CD4-positive, alpha-beta T cell treated with Interleukin-6 at 100 ng/mL for 8 hours (primary cell): ENCODE measurements around the gene LINGO1.

Source experiments
- DNase-seq: peaks from one replicate; pipeline ENCODE4 v3.0.0-alpha.2; 2020; ENCODE audit warnings: mixed read lengths, low spot score

LINGO1 gene

DNA sequence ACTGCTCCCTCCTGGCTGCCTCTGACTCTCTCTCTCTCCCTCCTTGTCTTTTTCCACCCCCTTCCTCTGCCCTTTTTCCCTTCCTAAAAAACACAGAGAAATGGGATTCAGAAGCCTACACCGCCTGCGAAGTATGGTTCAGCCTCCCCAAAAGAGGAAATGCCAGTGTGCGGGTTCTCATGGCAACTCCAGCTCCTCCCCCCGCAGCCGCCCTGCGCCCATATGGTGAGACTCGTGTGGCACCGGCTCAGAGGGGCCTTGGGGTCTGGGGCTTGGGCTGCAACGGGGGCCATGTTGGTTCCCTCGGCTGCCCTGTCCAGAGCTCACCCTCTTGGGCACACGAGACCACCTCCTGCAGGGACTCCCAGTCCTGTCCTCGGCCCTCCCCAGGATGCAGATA, 23.6 kb upstream of the LINGO1 start:
- no peak for DNase-seq

- no peak for DNase-seq
Observed at GRCh38 chr15:77654975-77655374, 22.3 kb upstream of the LINGO1 start.

- DNase-seq, result no peak
Observed at GRCh38 chr15:77653832-77654480, 21.2 kb upstream of the LINGO1 start.

GRCh38 chr15:77650265-77650664, 17.6 kb upstream of the LINGO1 start:
- DNase-seq, result no peak

DNA sequence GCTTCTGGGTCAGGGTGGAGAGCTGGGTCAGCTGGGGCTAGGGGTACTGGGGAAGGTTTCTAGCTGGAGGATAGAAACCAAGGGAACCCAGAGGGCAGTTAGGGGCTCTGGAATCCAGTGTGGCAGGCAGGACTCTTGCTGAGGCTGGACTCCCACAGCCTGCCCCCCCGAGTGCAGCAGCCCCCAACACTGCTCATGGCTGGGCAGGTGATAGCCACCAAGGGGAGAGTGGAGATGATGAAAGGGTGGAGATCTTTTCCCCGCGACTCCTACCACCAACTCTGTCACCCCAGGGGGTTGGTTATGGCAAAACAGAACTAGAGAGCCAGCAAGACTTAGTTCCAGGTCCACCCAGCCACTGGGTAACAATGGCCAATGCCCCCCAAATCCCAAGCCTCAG, 16.9 kb upstream of the LINGO1 start:
- DNase-seq, result no peak

GRCh38 chr15:77649017-77649416, 16.3 kb upstream of the LINGO1 start:
- no peak for DNase-seq

DNA sequence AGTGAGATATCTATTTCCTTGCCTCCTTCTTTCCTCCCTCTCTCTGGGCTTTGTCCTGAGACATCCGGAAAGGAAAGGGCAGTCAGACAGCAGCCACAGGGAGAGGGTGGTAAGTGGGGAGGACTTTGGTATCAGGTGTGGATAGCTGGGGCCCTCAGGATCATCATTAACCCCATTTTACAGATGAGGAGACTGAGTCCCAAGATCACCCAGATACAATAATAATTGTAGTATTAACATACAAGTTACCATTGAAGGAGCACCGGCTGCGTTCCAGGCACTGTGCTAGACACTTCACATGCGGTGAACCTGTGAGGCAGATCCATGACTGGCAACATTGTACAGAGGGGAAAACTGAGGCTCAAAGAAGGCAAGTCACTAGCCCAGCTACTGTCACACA, 15.2 kb upstream of the LINGO1 start:
- DNase-seq, result no peak

DNA sequence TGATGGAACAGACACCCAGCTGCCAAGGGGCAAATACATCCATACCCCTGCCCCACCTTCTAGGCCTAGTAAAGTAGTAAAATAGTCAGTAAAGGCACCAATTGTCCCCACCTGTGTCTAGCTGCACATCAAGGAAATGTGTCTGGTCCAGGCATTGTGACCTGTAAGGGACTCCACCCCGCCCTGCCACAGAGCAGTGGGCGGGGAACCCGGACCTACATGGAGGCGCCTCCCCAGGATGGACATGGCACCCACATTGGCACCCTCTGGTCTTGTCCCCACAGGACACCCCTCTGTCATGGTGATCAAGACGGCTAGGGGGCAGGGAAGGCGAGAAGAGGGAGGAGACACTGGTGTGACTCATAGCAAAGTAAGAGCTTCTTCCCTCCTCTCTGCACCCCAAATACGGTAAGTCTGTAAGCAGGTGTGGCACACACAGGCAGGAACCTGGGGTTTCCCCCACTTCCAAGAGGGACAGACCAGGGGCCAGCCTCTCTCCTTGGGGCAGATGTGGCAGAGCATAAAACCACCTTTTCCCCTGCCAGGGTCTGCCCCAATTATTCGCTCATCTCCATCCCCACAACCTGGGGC, 13.5 kb upstream of the LINGO1 start:
- DNase-seq, result no peak

GRCh38 chr15:77645602-77646001, 12.9 kb upstream of the LINGO1 start:
- DNase-seq, result no peak

GRCh38 chr15:77644543-77645247, 12.0 kb upstream of the LINGO1 start:
- no peak for DNase-seq

DNA sequence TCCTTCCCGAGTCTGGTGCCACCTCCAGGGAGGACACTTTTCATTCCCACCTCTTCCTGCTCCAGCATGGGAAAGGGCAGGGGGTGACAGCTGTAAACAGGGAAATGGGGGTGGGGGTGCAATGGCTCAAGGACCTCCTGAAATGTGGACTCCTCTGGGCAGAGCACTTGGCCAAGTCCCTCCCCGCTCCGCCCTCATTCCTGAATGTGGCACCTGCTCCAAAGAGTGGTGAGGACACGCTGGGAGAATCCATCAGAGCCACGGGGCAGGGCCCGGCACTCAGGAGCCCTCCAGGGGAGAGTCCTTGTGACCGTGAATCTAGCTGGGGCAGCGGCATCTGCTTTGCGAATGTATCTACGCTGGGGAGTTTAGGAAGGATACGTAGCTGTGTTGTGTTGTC, 11.1 kb upstream of the LINGO1 start:
- no peak for DNase-seq

DNA sequence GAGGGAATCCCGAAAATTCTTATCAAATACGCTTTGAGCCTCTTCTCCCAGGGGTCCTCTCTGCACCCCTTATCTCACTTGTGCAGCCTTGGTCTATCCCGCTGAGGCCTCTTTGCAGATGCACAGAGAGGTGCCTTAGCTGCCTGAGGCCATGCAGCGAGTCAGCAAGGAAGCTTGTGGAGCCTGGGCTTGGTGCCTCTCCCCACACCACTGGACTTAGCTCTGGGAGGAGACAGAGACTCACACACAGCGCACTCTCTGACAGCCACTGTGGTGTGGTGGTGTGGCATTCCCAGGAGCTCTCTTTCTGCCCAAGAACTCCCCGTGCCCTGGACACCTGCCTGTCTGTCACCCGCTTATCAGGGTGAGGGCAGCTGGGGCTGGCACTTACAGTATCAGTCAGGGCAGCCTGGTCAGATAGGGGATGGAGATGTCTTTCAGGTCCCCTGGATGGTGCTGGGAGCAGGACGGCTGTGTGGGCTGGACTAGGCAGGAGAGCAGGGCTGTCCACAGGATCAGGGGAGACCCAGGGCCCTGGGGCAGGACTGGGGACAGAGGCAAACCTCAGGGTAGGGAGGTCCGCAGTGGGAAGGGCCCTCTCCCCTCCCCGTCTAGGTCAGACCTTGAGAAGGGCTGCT, 10.2 kb upstream of the LINGO1 start:
- no peak for DNase-seq

- no peak for DNase-seq
Observed at GRCh38 chr15:77641999-77642398, 9.3 kb upstream of the LINGO1 start.

DNA sequence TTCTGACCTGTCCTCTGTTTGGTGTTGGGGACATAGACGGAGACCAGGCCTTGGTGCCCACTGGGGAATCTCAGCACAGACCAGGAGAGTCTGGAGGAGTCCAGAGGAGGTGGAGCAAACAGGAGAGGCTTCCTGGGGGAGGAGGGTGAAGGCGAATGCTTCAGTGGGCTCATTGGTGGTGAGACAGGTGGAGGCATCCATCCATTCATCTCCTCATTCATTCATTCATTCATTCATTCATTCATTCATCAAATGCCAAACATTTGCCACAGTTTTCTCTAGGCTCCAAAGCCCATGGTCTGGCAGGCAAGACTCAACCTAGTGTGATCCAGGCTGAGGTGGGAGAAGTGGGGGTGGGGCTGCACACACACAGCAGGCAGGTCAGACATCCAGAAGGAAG, 7.9 kb upstream of the LINGO1 start:
- no peak for DNase-seq

DNA sequence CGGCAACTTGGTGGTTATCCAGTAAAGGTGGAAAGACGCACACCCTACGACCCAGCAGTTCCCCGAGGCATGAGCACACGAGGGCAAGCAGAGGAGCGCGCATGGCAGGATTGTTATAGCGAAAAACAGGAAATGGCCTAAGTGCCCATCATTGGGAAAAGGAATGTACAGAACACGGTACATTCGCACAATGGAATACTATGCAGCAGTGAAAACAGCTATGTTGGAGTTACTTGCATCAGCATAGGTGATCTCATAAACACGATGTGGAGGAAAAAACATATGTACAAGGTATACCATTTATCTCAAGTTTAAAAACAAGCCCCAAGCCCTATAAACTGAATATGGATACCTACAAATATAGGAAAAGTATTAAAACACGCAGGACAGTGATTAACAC, 6.7 kb upstream of the LINGO1 start:
- DNase-seq, result no peak

DNA sequence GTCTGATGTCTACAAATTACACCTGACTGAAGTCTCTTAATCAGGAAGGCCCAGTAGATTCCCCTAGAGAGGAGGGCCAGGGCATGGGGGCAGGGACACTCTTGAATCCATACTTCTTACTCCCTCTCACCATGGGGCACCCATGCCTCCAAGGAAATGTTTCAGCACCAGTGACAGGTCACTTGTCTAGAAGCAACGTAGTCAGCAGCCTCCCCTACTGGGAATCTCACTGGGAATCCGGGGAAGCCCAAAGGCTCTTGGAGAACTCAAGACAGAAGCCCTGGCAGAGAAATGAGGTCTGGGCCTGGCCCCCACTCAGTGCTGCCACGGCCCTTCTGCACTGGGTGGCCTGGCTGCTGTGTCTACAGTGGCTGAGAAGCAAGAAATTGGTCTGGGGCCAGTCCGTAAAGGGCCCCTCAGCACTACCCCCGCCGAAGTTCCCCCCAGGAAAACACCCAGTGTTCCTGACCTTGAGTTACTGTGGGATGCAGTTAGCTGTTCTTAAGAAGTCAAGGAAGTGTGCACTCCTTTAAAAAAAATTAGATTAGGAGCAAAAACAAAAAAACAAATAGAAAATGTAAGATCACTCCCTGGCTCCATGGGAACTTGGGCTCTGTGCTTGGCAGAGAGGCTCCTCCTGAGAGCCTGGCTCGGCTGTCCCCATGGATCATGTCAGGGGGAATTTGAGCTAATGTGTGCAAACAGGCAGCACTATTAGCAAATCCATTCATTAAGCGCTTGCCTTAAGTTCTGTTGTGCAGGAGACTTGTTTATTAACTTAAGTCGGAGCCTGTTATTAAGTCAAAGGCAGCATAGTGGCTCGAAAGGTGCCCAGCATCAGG, 5.4 kb upstream of the LINGO1 start:
- no peak for DNase-seq

DNA sequence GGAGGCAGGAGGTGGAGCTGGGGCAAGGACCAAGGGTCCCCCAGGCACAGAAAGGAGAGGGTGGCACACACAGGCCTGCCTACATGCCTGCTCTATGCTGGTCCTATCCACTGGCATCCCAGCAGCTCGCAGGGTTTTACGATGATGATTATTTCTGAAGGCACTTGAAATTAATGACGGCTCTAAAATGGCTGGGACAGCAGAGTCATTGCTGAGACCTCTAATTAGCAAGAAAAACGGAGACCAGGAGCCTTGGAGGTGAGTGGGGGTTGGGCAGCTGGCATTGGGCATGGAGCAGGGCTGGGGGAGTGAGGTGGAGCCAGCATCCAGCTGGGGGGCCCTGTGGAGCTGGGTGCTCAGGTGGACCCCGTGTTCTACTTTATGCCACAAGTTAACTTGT, 3.5 kb upstream of the LINGO1 start:
- DNase-seq, result no peak

- peak; percentile 12 for DNase-seq
Observed at GRCh38 chr15:77634266-77634962, 1.7 kb upstream of the LINGO1 start.

GRCh38 chr15:77633913-77634265, 1.2 kb upstream of the LINGO1 start:
- no peak for DNase-seq

DNA sequence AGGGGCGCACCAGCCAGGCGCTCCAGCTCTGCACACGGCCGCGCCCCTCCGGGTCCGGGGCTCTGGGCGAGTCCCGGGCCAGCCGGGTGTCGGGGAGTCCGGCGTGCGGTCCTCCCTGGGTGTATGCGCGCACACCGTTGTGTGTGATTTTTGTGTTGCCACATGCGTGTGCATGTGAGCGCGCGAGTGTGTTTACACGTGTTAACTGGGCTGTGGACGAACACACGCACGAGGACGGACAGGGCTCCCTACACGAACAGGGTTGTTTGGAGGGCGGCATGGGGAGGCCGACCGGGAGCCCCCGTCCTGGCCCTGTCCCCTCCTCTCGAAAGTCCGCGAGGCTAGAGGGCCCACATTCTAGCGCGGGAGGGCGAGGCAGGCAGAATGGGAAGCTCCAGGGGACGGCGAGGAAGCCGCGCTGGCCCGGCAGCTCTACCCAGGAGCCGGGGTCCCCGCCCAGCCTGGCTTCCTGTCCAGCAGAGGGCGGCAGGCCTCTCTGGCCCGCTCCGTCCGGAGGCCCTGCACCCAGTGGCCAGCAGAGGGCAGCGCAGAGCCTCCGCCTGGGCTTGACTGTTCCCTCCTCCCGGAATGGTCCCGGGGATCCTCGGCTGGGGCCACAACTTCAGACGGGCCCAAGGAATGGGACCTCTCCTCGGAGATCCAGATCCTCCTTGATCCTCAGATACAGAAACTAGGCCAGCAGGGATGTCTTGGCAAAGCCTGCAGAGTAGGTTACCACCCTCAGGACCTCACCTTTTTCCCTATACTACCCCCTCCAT, 611 bp upstream of the LINGO1 start:
- peak; percentile 30 for DNase-seq
